ENCODE results near the gene KLRF1.
"Not testable (repeated sequence)": the region's sequence is repeated elsewhere in the genome, so short reads cannot be mapped to it uniquely, and the experiment has no call there.

KLRF1 gene

GRCh38 chr12:9872162-9872561 is 44.9 kb downstream of the KLRF1 start:
- no peak for DNase-seq

GRCh38 chr12:9872742-9873141 is 45.5 kb downstream of the KLRF1 start:
- DNase-seq: no peak

- DNase-seq: not testable (repeated sequence)
Measured at GRCh38 chr12:9876120-9876519, 48.8 kb downstream of the KLRF1 start.

- no peak for DNase-seq
Measured at GRCh38 chr12:9880532-9881078, 53.3 kb downstream of the KLRF1 start.

- DNase-seq: no peak
Measured at GRCh38 chr12:9881246-9881645, 54.0 kb downstream of the KLRF1 start, which contains the start of gene KLRF2. Gene KLRF2, plus strand, starts transcription at chr12:9881489. Its CDS starts 107 bp downstream, at chr12:9881596.

GRCh38 chr12:9881988-9882387 is 54.7 kb downstream of the KLRF1 start:
- no peak for DNase-seq

- DNase-seq: no peak
Measured at GRCh38 chr12:9883175-9883574, 55.9 kb downstream of the KLRF1 start.

GRCh38 chr12:9888665-9889273 is 61.5 kb downstream of the KLRF1 start:
- DNase-seq: no peak
